ENCODE results near the gene PRKAG2.

DNA sequence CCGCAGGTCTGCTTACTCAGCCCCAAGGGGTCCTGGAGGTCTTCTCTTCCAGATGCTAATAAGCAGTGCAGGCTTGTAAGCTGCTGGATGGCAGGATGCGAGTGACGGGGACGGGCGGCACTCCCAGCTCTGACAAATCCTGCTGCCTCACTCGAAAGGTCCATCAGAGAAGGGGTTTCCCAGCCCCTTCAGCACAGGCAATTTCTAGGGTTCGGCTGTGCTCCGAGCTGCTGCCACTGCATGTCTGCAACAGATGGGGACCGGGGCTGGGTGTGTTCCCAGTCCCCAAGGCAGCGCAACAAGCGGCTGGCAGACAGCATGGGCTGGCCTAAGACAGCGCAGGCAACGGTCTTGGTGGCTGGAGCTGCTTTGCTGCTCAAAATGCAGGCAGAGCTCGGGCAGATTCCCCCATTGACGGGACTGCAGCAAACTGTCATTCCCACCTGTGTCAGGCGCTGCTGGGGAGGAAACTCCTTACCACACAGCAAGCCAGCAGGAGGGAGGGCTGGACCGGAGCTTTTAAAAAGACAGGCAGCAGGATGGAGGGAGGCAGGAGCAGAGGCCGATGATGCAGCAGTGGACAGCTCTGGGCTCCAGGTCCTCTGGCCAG is 62.4 kb downstream of the PRKAG2 start:
- TF ChIP-seq POLR2A (IDR thresholded peaks at IDR 0.05) (no peak), EP300 (IDR thresholded peaks at IDR 0.05) (no peak)
- TF ChIP-seq, protein P1, sequence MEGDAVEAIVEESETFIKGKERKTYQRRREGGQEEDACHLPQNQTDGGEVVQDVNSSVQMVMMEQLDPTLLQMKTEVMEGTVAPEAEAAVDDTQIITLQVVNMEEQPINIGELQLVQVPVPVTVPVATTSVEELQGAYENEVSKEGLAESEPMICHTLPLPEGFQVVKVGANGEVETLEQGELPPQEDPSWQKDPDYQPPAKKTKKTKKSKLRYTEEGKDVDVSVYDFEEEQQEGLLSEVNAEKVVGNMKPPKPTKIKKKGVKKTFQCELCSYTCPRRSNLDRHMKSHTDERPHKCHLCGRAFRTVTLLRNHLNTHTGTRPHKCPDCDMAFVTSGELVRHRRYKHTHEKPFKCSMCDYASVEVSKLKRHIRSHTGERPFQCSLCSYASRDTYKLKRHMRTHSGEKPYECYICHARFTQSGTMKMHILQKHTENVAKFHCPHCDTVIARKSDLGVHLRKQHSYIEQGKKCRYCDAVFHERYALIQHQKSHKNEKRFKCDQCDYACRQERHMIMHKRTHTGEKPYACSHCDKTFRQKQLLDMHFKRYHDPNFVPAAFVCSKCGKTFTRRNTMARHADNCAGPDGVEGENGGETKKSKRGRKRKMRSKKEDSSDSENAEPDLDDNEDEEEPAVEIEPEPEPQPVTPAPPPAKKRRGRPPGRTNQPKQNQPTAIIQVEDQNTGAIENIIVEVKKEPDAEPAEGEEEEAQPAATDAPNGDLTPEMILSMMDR (IDR thresholded peaks at IDR 0.05) = no peak
